GM11168 (cell line): ENCODE data around the gene EIF2B1.

Source experiments
- in situ Hi-C: fragments of 300-500 bp; cut with MboI; formaldehyde crosslinking; loops from one replicate; pipeline ENCODE4 v1.12.0; 2022; ENCODE audit warnings: low sequenced_read_pairs; ENCODE audit not compliant: unreplicated experiment

The EIF2B1 gene

DNA sequence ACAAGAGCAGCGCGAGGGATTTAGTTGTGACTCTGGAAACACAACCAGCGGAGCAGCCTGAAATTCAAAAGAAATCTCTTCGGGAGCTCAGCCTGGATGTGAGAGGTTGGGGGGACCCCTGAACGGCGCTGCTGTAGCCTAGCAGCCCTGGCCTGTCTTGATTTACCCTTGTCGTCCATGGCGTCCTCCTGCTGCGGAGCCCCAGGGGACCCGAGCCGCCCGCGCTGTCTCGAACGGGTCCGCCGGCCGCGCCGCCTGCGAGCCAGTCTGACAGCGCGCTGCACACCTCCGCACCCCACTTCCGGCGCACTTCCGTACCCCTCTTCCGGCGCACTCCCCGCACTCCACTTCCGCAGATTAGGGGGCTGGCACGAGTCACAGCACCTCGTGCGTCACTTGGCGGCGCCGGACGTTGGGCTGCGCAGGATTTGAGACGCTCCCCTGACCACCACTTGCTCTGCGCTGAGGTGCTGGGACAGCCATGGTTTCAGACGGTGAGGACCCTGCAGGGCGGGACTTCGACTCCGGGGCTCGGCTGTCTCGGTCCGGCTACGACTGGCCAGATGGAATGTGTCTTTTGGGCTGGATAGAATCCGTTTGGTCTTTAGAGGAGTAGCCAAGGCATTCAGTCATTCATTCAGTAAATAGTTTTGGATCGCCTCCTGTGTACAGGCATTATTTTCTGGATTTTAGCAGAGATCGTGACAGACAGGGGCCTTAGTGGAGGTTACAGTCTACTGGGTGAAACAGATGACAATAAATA is at the start of gene EIF2B1, which contains the start of gene GTF2H3:
Gene EIF2B1, minus strand, starts transcription at position 308 of the 763 bp plus-strand sequence. Its CDS starts 129 bp downstream, at position 179.
Gene GTF2H3, plus strand, starts transcription at position 451 of the 763 bp plus-strand sequence. Its CDS starts 31 bp downstream, at position 482.
- in situ Hi-C loops = loop anchor here (25.0 kb wide), 1 partner anchor 354 kb away; no protein-coding TSS in a partner anchor

- in situ Hi-C loops = no loop called here
Observed at GRCh38 chr12:123681605-123682004, 48.1 kb upstream of the EIF2B1 start.

DNA sequence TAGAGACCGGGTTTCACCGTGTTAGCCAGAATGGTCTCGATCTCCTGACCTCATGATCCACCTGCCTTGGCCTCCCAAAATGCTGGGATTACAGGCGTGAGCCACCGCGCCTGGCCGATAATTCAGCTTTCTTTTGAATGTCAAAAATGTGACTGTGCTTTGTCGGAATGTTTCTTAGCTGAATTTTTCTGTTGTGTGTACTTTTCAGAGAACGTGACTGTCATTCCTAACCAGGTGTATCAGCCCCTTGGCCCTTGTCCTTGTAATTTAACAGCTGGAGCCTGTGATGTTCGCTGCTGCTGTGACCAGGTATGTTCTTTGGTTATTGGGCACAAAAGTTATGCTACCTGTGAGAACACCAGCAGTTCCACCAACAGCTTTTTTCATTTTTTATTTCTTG is 45.5 kb upstream of the EIF2B1 start:
- in situ Hi-C loops = no loop called here

DNA sequence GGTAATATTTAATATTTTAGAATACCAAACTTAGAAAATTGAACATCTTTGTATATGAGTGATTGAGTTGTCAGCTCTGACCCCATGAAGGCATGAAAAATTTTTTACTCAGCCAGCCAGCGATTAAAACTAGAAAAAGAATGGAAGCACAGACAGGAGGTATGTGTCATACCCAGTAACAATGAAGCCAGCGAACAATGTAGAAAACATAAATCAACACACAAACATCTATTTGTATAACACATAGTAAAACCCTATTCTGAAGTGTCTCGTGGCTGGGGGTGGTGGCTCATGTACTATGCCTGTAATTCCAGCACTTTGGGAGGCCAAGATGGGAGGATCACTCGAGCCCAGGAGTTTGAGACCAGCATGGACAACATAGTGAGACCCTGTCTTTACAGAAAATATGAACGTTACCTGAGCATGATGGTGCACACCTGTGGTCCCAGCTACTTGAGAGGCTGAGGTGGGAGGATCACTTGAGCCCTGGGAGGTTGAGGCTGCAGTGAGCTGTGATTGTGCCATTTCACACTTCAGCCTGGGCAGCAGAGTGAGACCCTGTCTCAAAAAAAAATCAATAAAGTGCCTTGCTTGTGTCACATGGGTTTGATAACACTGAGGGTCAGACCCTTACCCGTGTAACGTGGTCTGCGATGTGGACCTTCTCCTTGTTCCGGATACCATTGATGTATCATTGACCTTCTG is 43.3 kb upstream of the EIF2B1 start:
- in situ Hi-C loops = no loop called here

- in situ Hi-C loops = no loop called here
Observed at GRCh38 chr12:123675436-123675835, 42.0 kb upstream of the EIF2B1 start.

GRCh38 chr12:123671876-123672275 is 38.4 kb upstream of the EIF2B1 start:
- in situ Hi-C loops = no loop called here

DNA sequence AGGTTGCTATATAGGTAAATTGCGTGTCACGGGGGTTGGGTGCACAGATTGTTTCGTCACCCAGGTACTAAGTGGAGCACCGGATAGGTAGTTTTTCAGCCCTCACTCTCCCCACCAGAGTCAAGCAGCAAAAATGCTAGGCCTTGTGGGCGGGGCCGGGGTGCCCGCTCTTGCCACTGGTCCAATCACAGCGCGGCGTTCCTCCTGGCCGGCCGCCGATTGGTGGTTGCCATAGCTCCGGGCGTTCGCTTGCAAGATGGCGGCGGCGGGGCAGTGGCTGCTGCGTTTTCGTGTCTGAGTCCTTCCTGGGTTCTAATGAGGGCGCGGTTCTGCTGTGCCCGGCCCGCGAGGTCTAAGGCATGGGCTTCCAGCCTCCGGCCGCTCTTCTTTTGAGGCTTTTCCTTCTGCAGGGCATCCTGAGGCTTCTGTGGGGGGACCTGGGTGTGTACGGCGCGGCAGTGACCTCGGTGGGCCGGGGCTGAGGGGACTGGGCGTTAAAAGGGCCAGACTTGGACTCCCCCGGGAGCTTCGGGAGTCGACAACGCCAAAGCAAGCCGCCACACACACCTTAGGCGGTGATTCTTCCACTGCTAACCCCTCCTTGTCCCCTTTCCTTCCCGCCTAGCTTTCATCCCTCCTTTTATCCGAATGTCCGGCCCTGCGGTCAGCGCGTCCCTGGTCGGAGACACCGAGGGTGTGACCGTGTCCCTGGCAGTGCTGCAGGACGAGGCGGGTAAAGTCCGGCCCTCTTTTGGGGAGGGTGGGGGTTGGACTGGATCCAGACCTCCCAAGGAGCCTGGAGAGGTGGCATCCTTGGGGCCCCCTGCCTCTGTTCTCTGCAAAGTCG is 37.6 kb upstream of the EIF2B1 start, which contains the start of gene TCTN2:
Gene TCTN2, plus strand, starts transcription at position 232 of the 847 bp plus-strand sequence. Its CDS starts 128 bp downstream, at position 360.
- in situ Hi-C loops = no loop called here

DNA sequence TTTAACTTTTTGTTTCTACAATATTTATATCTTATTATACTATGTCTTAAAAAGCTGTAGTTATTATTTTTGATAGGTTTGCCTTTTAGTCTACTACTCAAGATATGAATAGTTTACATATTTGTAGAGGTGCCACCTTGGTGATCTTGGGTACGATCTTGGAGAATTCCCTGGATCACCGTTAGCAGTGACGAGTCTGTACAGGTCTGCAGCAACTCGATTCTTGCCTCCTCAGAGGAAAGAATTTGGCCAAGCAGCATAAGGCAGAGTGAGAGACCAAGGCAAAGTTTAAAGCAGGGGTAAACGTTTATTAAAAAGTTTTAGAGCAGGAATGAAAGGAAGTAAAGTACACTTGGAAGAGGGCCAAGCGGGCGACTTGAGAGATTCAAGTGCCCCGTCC is 34.3 kb upstream of the EIF2B1 start:
- in situ Hi-C loops = no loop called here

GRCh38 chr12:123659996-123660727 is 26.7 kb upstream of the EIF2B1 start:
- in situ Hi-C loops = no loop called here

DNA sequence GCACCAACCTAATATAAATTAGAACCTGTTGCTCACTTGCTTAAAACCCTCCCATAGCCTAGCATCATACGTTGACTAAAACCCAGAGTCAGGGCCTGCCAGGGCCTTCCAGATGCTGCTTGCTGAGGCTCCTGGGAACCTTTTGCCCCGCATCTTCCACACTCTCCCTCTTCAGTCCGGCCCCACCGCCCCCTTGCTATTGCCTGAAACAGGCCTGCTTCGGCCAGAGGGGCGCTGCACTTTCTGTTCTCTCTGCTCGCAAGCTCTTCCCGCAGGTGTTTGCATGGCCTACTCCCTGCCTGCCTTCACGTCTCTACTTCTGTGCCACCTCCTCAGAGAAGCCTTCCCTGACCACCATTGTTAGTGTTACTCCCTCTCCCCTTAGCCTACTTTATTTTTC is 23.7 kb upstream of the EIF2B1 start:
- in situ Hi-C loops = no loop called here

- in situ Hi-C loops = no loop called here
Observed at GRCh38 chr12:123656392-123656791, 22.9 kb upstream of the EIF2B1 start.

GRCh38 chr12:123655420-123655819 is 21.9 kb upstream of the EIF2B1 start:
- in situ Hi-C loops = no loop called here

- in situ Hi-C loops = no loop called here
Observed at GRCh38 chr12:123654129-123654701, 20.7 kb upstream of the EIF2B1 start.

- in situ Hi-C loops = loop anchor here (25.0 kb wide), 1 partner anchor 339 kb away; no protein-coding TSS in a partner anchor
Observed at GRCh38 chr12:123648401-123648800, 14.9 kb upstream of the EIF2B1 start.

GRCh38 chr12:123645878-123646277 is 12.4 kb upstream of the EIF2B1 start:
- in situ Hi-C loops = loop anchor here (25.0 kb wide), 1 partner anchor 341 kb away; no protein-coding TSS in a partner anchor

- in situ Hi-C loops = loop anchor here (25.0 kb wide), 1 partner anchor 342 kb away; no protein-coding TSS in a partner anchor
Observed at GRCh38 chr12:123645380-123645779, 11.9 kb upstream of the EIF2B1 start.

GRCh38 chr12:123643911-123644310 is 10.4 kb upstream of the EIF2B1 start:
- in situ Hi-C loops = loop anchor here (25.0 kb wide), 1 partner anchor 343 kb away; no protein-coding TSS in a partner anchor

DNA sequence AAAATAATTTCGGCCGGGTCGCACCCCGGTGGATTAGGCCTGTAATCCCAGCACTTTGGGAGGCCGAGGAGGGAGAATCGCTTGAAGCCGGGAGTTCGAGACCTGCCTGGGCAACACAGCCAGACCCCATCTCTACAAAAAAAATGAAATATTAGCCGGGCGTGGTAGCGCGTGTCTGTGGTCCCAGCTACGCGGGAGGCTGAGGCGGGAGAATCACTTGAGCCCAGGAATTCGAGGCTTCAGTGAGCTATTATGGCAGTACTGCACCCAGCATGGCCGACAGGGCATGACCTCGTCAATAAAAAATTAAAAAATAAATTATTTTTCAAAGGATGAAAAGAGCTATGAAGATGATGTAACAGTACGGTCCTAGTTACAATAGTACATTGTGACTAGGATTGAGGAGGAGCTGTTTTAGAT is 666 bp upstream of the EIF2B1 start:
- in situ Hi-C loops = loop anchor here (25.0 kb wide), 1 partner anchor 353 kb away; no protein-coding TSS in a partner anchor
